Right lobe of liver (tissue), 6 donors: ENCODE measurements around the gene XCR1. TPM values are rescaled to one million over a fixed set of nuclear protein-coding genes. Genes with fewer than 3 reads are reported as not detected.

ENCODE experiments used
- ATAC-seq, 4 donors: fragments of 200-7000 bp; cut with Tn5 transposase; one replicate each; pipeline ENCODE4 v1.9.1; 2020; ENCODE audit warnings: mild to moderate bottlenecking in 4 of 4, moderate library complexity in 4 of 4
- DNase-seq, 3 donors: peaks; one replicate each; pipeline ENCODE4 v3.0.0-alpha.2; 2020
- H3K27ac ChIP-seq, 3 donors: fragments of 200-600 bp; one replicate each; pipeline ENCODE4 v1.8.0; 2022
- H3K27me3 ChIP-seq, 2 donors: fragments of 200-600 bp; one replicate each; pipeline ENCODE4 v1.8.0; 2022
- H3K36me3 ChIP-seq, 4 donors: fragments of 200-600 bp; sonication (generic) in 1 of 4; one replicate each; pipeline versions ENCODE4 v1.5.1 to v1.8.0; 2017 to 2022; ENCODE audit warnings: control low read depth in 1 of 4
- H3K4me1 ChIP-seq, 4 donors: fragments of 200-600 bp; sonication (generic) in 1 of 4; one replicate each; pipeline versions ENCODE4 v1.5.1 to v1.8.0; 2017 to 2022; ENCODE audit warnings: control low read depth in 1 of 4
- H3K4me3 ChIP-seq, 3 donors: fragments of 200-600 bp; one replicate each; pipeline ENCODE4 v1.8.0; 2022
- H3K9me3 ChIP-seq, 4 donors: fragments of 200-600 bp; sonication (generic) in 1 of 4; one replicate each; pipeline versions ENCODE4 v1.5.1 to v1.8.0; 2017 to 2022; ENCODE audit warnings: control low read depth in 1 of 4
- POLR2A ChIP-seq: fragments of 450-650 bp; IDR thresholded peaks from one replicate; pipeline ENCODE4 v1.6.1; 2017; ENCODE audit warnings: antibody characterized with exemption, mild to moderate bottlenecking
- WGBS: methylation state at CpG from one replicate; pipeline ENCODE4 v1.1.6; 2018; ENCODE audit warnings: low coverage, low lambda C conversion rate; ENCODE audit not compliant: insufficient coverage; ENCODE audit errors: missing lambda C conversion rate; 5-methylcytosine and 5-hydroxymethylcytosine counted together
- intact Hi-C, 2 donors: fragments of 100-400 bp; cut with DNase I; formaldehyde crosslinking; loops; one replicate each; pipeline versions ENCODE4 v1.11.2 to v1.14.1; 2022
- total RNA-seq, 6 experiments: library from RNA; depleted of rRNA in 2 of 6; stranded (reverse); fragments of >200 nt in 2 of 6; fragmentation: NEBNext Ultra II Directional in 3 of 6; extraction: Animal tissue kit (Norgen Biotek cat#: 25700) in 3 of 6; gene quantifications; one replicate each; pipeline versions ENCODE4 v1.1.0 to v1.2.4, GENCODE V29; 2016 to 2023
- TF ChIP-seq, protein P1 (sequence below), 4 donors: fragments of 200-600 bp in 3 of 4; fragments of 450-650 bp in 1 of 4; IDR thresholded peaks; one replicate each; pipeline versions ENCODE4 v1.5.1 to v1.8.0; 2016 to 2022; ENCODE audit warnings: antibody characterized with exemption in 4 of 4, mild to moderate bottlenecking in 2 of 4
- donor health status: DM: no; HTN: yes; CAD: no.
- donor health status: DM: no; HTN: no; CAD: no.
- donor health status: DM: no; HTN: no; CAD: no.
- donor health status: DM: no; HTN: yes; CAD: no.
- donor health status: DM: no; HTN: yes; CAD: no.

Gene XCR1
- total RNA-seq, 6 experiments from 2014 or later: 0.02 to 0.06 (median 0.04) TPM; not detected in 3

GRCh38 chr3:46031747-46032146, 4.5 kb upstream of the XCR1 start:
- no peak overlapping the region for H3K27ac ChIP-seq
- DNase-seq (no peak), ATAC-seq (no peak)
- intact Hi-C loops: no loop called here
- no peaks in the 10 kb centered on the region for H3K27me3 ChIP-seq
- no peaks in the 10 kb centered on the region for H3K4me1 ChIP-seq
- peaks cover 0 to 5% (median 2%) of the 10 kb centered on the region in 4 donors for H3K9me3 ChIP-seq
- 80% methylated on average over 1 of the region's 2 CpGs for WGBS
- TF ChIP-seq, protein P1, sequence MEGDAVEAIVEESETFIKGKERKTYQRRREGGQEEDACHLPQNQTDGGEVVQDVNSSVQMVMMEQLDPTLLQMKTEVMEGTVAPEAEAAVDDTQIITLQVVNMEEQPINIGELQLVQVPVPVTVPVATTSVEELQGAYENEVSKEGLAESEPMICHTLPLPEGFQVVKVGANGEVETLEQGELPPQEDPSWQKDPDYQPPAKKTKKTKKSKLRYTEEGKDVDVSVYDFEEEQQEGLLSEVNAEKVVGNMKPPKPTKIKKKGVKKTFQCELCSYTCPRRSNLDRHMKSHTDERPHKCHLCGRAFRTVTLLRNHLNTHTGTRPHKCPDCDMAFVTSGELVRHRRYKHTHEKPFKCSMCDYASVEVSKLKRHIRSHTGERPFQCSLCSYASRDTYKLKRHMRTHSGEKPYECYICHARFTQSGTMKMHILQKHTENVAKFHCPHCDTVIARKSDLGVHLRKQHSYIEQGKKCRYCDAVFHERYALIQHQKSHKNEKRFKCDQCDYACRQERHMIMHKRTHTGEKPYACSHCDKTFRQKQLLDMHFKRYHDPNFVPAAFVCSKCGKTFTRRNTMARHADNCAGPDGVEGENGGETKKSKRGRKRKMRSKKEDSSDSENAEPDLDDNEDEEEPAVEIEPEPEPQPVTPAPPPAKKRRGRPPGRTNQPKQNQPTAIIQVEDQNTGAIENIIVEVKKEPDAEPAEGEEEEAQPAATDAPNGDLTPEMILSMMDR (IDR thresholded peaks at IDR 0.05): no peak
- TF ChIP-seq POLR2A: no peak
- H3K36me3 ChIP-seq: no peaks in the 10 kb centered on the region
- H3K4me3 ChIP-seq: no peak overlapping the region

- DNase-seq (no peak), ATAC-seq (peak in 1 of 4 donors; percentile 26)
- H3K27ac ChIP-seq: no peak overlapping the region
- intact Hi-C loops: no loop called here
- 90% methylated on average over 2 of the region's 4 CpGs for WGBS
- H3K36me3 ChIP-seq: no peaks in the 10 kb centered on the region
- peaks cover 0 to 5% (median 2%) of the 10 kb centered on the region in 4 donors for H3K9me3 ChIP-seq
- no peaks in the 10 kb centered on the region for H3K4me1 ChIP-seq
- no peak overlapping the region for H3K4me3 ChIP-seq
- H3K27me3 ChIP-seq: no peaks in the 10 kb centered on the region
- TF ChIP-seq POLR2A: no peak
- TF ChIP-seq, protein P1 (IDR thresholded peaks at IDR 0.05): no peak
These were observed 4.0 kb upstream of the XCR1 start for GRCh38 chr3:46031269-46031668.

DNA sequence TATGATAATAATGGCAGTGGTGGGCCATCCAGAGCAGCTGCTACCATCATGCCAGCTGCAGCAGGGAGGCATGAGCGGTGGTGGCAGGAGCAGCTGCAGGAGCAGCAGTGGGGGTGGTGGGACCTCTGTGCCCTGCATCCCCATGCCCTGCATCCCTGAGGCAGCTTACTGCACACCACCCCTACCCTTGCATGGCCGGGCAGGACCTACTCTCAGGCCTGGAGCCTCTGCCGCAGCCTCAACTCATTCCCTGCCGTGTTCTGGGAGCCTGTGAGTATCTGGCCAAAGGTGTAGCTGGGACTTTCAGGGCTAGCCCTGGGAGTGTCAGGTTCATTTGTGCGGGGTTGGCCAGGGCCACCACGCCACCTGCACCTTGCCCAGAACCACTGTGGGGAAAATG, 3.3 kb upstream of the XCR1 start:
- Histone ChIP-seq H3K4me1 (no peaks in the 10 kb centered on the region), H3K27ac (no peak overlapping the region), H3K36me3 (no peaks in the 10 kb centered on the region), H3K9me3 (peaks cover 0 to 5% (median 2%) of the 10 kb centered on the region in 4 donors), H3K4me3 (no peak overlapping the region), H3K27me3 (no peaks in the 10 kb centered on the region)
- TF ChIP-seq, protein P1 (IDR thresholded peaks at IDR 0.05): no peak
- TF ChIP-seq POLR2A: no peak
- ATAC-seq (no peak), DNase-seq (no peak)
- WGBS: 100% methylated on average over 4 of the region's 6 CpGs
- intact Hi-C loops: no loop called here

- 88% methylated on average over 1 of the region's 1 CpG for WGBS
These were observed 2.8 kb upstream of the XCR1 start for GRCh38 chr3:46029953-46030543.

GRCh38 chr3:46027736-46028397, 584 bp upstream of the XCR1 start:
- no peaks in the 10 kb centered on the region for H3K36me3 ChIP-seq
- ATAC-seq: no peak
- no peak for DNase-seq
- no peak overlapping the region for H3K4me3 ChIP-seq
- H3K27me3 ChIP-seq: no peaks in the 10 kb centered on the region
- TF ChIP-seq, protein P1 (IDR thresholded peaks at IDR 0.05): no peak
- TF ChIP-seq POLR2A: no peak
- H3K4me1 ChIP-seq: no peaks in the 10 kb centered on the region
- peaks cover 0 to 5% (median 2%) of the 10 kb centered on the region in 4 donors for H3K9me3 ChIP-seq
- no peak overlapping the region for H3K27ac ChIP-seq
- intact Hi-C loops: no loop called here
- 86% methylated on average over 5 of the region's 6 CpGs for WGBS

More at GRCh38 chr3:46029953-46030543, 2.8 kb upstream of the XCR1 start:
- DNase-seq (no peak), ATAC-seq (no peak)
- H3K27me3 ChIP-seq: no peaks in the 10 kb centered on the region
- intact Hi-C loops: no loop called here
- H3K4me3 ChIP-seq: no peak overlapping the region
- no peak for TF ChIP-seq POLR2A
- no peaks in the 10 kb centered on the region for H3K4me1 ChIP-seq
- peaks cover 0 to 5% (median 2%) of the 10 kb centered on the region in 4 donors for H3K9me3 ChIP-seq
- no peak overlapping the region for H3K27ac ChIP-seq
- H3K36me3 ChIP-seq: no peaks in the 10 kb centered on the region
